Esophagus muscularis mucosa (tissue), 4 donors: ENCODE measurements around the gene NCAPH2.

Experiments used
- CTCF ChIP-seq, 3 experiments: fragments of 200-600 bp in 2 of 3; fragments of 450-650 bp in 1 of 3; sonication (generic) in 2 of 3; IDR thresholded peaks; one replicate each; pipeline ENCODE4 v1.5.1; 2017 to 2019; ENCODE audit warnings: antibody characterized with exemption in 3 of 3, mild to moderate bottlenecking in 2 of 3, moderate library complexity in 1 of 3
- EP300 ChIP-seq: sonication (generic); formaldehyde crosslinking; IDR thresholded peaks from one replicate; pipeline ENCODE4 v1.6.1; 2017; ENCODE audit warnings: antibody characterized with exemption
- POLR2A ChIP-seq: fragments of 450-650 bp; IDR thresholded peaks from one replicate; pipeline ENCODE4 v1.6.1; 2017; ENCODE audit warnings: antibody characterized with exemption, moderate library complexity, mild to moderate bottlenecking, low read depth

DNA sequence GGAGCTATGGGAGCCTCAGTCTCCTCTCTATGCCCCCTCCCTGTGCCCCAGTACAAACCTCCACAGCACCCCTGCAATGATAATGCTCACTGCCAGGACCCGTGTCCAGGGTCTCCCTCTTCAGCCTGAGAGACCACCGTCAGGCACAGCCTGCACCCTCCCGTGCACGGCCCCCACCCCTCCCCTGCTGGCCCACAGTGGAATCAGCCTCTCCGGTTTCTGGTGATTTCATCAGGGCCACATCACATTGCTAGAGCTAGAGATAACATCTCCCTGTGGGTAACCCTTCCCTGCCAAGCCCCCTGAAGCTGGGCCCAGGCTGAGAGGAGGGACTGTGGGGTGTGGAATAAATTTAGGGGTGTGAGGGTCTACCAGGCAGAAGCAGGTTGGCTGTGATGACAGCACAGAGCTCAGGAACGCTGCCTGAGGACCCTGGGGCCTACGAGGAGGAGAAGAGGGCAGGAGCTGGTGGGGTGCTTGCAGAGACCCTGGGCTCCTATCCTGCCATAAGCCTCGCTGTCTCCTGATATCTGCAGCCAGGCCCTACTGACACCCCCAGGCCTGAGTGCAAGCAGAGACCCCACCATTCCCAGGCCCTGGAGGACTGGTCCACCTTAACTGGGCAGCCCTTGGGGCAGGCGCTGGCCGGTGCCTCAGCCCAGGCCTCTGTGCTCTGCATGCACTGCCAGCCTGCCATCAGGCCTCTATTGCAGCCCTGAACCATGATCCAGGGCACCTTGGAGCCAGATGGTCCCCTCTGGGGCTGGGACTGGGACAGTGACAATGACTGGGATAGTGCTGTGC is 37.7 kb downstream of the NCAPH2 start, which contains the start of gene KLHDC7B:
- TF ChIP-seq POLR2A (no peak), CTCF (IDR thresholded peaks at IDR 0.05) (no peak), EP300 (no peak)
